DMS153 (cell line): ENCODE data around the gene SVOP.
"Not testable (repeated sequence)": the region's sequence is repeated elsewhere in the genome, so short reads cannot be mapped to it uniquely, and the experiment has no call there.

ENCODE experiments used
- DNase-seq: peaks from one replicate; lab custom pipeline; 2025; lab: John Stamatoyannopoulos, UW

Gene SVOP

GRCh38 chr12:109020796-109021380 is at the start of gene SVOP:
TSS of gene SVOP (minus strand) at chr12:109021068. CDS start at chr12:109020868, 200 bp downstream.
- DNase-seq: peak; percentile 86

DNA sequence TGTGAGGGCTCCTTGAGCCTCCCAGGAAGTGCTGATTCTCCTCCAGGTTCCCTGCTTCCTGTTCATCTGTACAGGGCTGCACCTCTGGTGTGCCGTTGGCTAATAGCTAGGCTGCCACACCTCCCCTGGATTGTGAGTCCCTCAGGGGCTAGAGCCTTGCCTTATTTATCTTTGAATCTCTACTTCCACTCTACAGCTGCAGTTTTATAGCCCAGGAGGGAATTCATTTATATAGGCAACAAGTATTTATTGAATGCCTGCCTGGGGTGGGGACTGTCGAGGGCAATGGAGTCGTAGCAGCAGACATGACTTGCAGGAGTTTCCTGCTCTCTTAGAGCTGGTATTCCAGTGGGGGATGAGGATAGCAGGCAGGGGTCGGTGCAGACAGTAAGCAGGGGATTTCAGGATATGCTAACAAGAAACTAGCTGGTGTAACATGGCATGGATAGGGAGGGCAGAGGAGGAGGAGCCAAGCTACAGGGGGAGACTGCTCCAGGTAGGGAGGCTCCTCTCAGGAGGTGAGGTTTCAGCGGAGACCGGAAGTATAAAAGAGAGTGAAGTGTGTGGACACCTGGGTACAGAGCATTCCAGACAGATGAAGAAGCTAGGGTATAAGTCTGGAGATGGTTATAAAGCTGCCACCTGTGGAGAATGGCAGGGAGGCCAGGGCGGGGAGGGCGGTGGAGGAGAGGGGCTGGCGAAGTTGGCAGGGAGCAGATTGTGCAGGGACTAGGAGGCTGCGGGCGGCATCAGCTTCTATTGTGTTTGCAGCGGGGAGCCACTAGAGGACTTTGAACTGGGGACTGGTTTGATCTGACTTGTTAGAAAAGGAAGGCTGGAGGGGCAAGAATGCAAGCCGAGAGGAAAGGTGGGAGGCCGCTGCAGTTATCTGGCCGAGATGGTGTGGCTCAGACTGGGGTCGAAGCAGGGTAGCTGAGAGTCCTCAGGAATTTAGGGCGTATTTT is 48.7 kb upstream of the SVOP start:
- peak; percentile 85 for DNase-seq

- no peak for DNase-seq
These were observed 45.0 kb upstream of the SVOP start for GRCh38 chr12:109065853-109066193.

DNA sequence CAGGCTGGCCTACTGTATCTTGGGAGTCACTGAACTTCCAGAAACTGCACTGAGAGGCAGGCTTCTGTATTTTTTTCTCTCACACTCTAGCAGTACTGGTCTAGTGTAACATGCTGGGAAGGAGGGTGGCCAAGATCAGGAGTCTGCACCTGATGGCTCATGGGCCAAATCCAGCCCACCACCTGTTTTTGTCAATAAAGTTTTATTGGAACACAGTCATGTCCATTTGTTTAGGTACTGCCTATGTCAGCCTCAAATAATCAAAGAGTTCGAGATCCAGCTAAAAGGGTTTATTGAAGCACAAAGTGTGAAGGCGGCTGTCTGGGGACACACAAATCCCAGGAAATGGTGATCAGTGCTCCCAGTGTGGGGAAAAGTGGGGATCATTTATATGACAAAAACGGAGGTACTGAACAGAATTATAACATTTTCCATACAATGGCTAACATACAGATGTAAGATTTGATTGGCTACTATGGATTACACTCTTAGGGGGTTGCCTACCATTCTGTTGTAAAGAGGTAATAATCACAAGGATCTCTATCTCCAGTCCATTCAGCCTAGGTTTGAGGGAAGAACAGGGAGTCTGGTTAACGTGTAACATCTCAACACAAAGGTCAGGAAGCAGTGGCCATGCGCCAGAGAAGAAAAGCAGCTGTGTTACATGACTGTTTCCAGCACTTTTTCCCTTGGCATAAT is 44.4 kb upstream of the SVOP start:
- DNase-seq: no peak

DNA sequence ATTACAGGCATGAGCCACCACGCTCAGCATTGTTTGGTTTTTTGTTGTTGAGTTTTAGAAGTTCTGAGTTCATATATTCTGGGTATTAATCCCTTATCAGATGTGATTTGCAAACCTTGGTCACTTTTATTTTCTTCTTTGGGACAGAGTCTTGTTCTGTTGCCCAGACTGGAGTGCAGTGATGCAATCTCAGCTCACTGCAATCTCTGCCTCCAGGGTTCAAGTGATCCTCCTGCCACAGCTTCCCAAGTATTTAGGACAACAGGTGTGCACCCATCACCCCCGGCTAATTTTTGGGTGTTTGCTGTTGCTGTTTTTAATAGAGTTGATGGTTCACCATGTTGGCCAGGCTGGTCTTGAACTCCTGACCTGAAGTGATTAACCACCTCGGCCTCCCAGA is 43.3 kb upstream of the SVOP start:
- no peak for DNase-seq

GRCh38 chr12:109058773-109059172 is 37.9 kb upstream of the SVOP start:
- no peak for DNase-seq

- no peak for DNase-seq
These were observed 36.5 kb upstream of the SVOP start for GRCh38 chr12:109057376-109057775.

GRCh38 chr12:109056891-109057290 is 36.0 kb upstream of the SVOP start:
- no peak for DNase-seq

DNA sequence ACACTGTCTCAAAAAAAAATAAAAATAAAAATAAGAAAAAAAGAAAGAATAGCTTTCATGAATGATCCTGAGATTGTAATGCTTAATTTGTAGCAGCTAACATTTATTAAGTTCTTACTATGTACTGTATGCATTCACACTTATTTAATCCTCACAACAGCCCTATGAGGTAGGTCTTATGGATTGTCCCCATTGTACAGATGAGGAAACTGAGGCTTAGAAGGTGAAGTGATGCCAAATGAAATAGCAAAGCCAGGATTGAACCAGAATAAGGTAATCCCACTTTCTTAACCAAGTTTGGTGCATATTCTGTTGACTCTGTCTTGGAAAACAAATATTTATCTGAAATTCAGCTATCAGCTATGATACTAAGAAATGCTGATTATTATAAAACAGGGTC is 33.7 kb upstream of the SVOP start:
- no peak for DNase-seq

DNA sequence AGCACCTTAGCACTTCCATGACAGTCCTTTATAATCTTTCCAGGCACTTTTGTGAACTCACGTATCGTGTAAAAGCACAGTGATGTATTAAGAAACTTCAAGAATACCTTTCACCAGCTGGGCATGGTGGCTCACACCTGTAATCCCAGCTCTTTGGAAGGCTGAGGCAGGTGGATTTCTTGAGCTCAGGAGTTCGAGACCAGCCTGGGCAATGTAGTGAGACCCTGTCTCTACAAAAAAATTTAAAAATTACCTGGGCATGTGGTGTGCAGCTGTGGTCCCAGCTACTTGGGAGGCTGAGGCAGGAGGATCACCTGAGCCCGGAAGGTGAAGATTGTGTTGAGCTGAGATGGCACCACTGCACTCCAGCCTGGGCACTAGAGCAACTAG is 33.3 kb upstream of the SVOP start:
- not testable (repeated sequence) for DNase-seq

GRCh38 chr12:109053382-109054123 is 32.7 kb upstream of the SVOP start:
- DNase-seq: no peak

- peak; percentile 74 for DNase-seq
These were observed 31.8 kb upstream of the SVOP start, which contains the start of gene USP30 for GRCh38 chr12:109052414-109053323. TSS of gene USP30 (plus strand) at chr12:109052576. CDS start at chr12:109052679, 103 bp downstream.

DNA sequence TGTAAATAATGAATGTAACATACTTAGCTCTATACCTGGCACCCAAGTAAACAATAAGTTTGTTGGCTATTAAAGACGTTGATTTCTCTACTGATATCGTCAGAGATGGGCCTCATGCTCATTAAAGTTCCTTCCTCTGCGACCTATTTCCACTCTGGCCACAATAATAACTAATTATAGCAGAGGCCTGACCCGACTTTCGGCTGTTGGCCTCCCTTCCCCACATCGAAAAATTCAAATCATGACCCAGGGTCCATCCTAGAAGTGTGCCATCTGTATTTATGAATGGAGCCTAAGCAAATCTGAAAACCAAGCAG is 31.2 kb upstream of the SVOP start:
- no peak for DNase-seq

- not testable (repeated sequence) for DNase-seq
These were observed 28.9 kb upstream of the SVOP start for GRCh38 chr12:109049794-109050193.

GRCh38 chr12:109048706-109049105 is 27.8 kb upstream of the SVOP start:
- not testable (repeated sequence) for DNase-seq

GRCh38 chr12:109047081-109047805 is 26.4 kb upstream of the SVOP start:
- DNase-seq: no peak

DNA sequence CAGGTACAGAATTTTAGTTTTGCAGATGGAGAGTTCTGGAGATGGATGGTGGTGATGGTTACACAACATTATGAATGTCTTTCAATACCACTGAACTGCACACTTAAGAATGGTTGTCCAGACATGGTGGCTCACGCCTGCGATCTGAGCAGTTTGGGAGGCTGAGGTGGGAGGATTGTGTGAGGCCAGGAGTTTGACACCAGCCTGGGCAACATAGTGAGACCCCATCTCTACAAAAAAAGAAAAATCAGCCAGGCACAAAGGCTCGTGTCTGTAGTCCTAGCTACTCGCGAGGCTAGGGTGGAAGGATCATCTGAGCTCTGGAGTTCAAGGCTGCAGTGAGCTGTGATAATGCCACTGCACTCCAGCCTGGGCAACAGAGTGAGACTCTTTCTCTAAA is 23.4 kb upstream of the SVOP start:
- no peak for DNase-seq

DNA sequence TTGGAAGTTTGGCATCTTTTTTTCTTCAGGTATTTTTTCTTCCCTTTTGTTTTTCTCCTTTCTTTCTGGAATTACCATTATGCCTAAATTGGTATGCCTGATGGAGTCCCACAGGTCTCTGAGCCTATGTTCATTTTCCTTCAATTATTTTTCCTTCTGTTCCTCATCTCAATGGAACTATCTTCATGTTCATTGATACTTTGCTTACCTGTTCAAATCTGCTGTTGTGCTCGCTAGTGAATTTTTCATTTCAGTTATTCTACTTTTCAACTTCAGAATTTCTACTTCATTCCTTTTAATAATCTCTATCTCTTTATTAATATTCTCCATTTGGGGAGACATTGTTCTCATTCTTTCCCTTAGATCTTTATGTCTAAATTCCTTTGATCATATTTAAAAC is 16.1 kb upstream of the SVOP start:
- no peak for DNase-seq

GRCh38 chr12:109033239-109034196 is 12.7 kb upstream of the SVOP start:
- DNase-seq: no peak
